GM23248 (cell line): ENCODE measurements around the gene MKI67. TPM values are rescaled to one million over a fixed set of nuclear protein-coding genes. Genes with fewer than 3 reads are reported as not detected.

Experiments
- DNase-seq: peaks from one replicate; pipeline ENCODE4 v3.0.0-alpha.2; 2015
- H2AFZ ChIP-seq: fragments of 200-600 bp; sonication (generic); 2 replicates; pipeline ENCODE4 v1.6.1; 2016; ENCODE audit warnings: antibody characterized with exemption
- H3F3A ChIP-seq: fragments of 200-600 bp; sonication (generic); 2 replicates; pipeline ENCODE4 v1.6.1; 2016; ENCODE audit warnings: mild to moderate bottlenecking, antibody characterized with exemption, mixed run types; ENCODE audit not compliant: insufficient read depth
- H3K27ac ChIP-seq: fragments of 200-600 bp; sonication (generic); 2 replicates; pipeline ENCODE4 v1.5.1; 2016; ENCODE audit warnings: mild to moderate bottlenecking
- H3K27me3 ChIP-seq: fragments of 200-600 bp; sonication (generic); replicated peaks from 2 replicates; pipeline ENCODE4 v1.6.1; 2016; ENCODE audit warnings: mild to moderate bottlenecking; ENCODE audit not compliant: insufficient read depth
- H3K36me3 ChIP-seq: fragments of 200-600 bp; sonication (generic); 2 replicates; pipeline ENCODE4 v1.6.1; 2016; ENCODE audit warnings: low read depth, mild to moderate bottlenecking
- H3K4me1 ChIP-seq: fragments of 200-600 bp; sonication (generic); 2 replicates; pipeline ENCODE4 v1.6.1; 2016; ENCODE audit warnings: mild to moderate bottlenecking; ENCODE audit not compliant: insufficient read depth
- H3K4me2 ChIP-seq: fragments of 200-600 bp; sonication (generic); one replicate; pipeline ENCODE4 v1.6.1; 2016; ENCODE audit warnings: mild to moderate bottlenecking; ENCODE audit not compliant: unreplicated experiment
- H3K4me3 ChIP-seq: fragments of 200-600 bp; sonication (generic); 2 replicates; pipeline ENCODE4 v1.5.1; 2016; ENCODE audit warnings: mild to moderate bottlenecking
- H3K79me2 ChIP-seq: fragments of 200-600 bp; sonication (generic); 2 replicates; pipeline ENCODE4 v1.6.1; 2016; ENCODE audit warnings: mild to moderate bottlenecking; ENCODE audit not compliant: insufficient read depth
- H3K9ac ChIP-seq: fragments of 200-600 bp; sonication (generic); 2 replicates; pipeline ENCODE4 v1.6.1; 2016; ENCODE audit warnings: mild to moderate bottlenecking
- H3K9me2 ChIP-seq: fragments of 200-600 bp; sonication (generic); 2 replicates; pipeline ENCODE4 v1.6.1; 2016; ENCODE audit warnings: mixed run types, mild to moderate bottlenecking, moderate library complexity; ENCODE audit not compliant: insufficient read depth
- H3K9me3 ChIP-seq: fragments of 200-600 bp; sonication (generic); one replicate; pipeline ENCODE4 v1.6.1; 2017; ENCODE audit warnings: low read depth
- H4K20me1 ChIP-seq: fragments of 200-600 bp; sonication (generic); 2 replicates; pipeline ENCODE4 v1.6.0; 2016; ENCODE audit not compliant: insufficient read depth
- EZH2 ChIP-seq: fragments of 200-600 bp; sonication (generic); IDR thresholded peaks from 2 replicates; pipeline ENCODE4 v1.6.1; 2018; ENCODE audit warnings: antibody characterized with exemption, mild to moderate bottlenecking; ENCODE audit not compliant: insufficient read depth, poor library complexity, severe bottlenecking
- EZH2phosphoT487 ChIP-seq: fragments of 200-600 bp; sonication (generic); IDR thresholded peaks from 2 replicates; pipeline ENCODE4 v1.6.1; 2018; ENCODE audit warnings: antibody characterized with exemption, moderate library complexity, mild to moderate bottlenecking, low read depth; ENCODE audit not compliant: insufficient read depth
- WGBS, 2 experiments: methylation state at CpG; one replicate each; pipeline ENCODE4 v1.1.6; 2015 to 2017; ENCODE audit warnings: low lambda C conversion rate in 2 of 2, low coverage in 1 of 2; ENCODE audit errors: missing lambda C conversion rate in 2 of 2; 5-methylcytosine and 5-hydroxymethylcytosine counted together
- in situ Hi-C: fragments of 300-500 bp; cut with MboI; formaldehyde crosslinking; loops from 2 replicates; pipeline ENCODE4 v1.15.0; 2020
- polyA plus RNA-seq: library from polyadenylated mRNA; unstranded; fragments of >200 nt; fragmentation: Nextera tagmentation; extraction: Ambion mirVana; gene quantifications from 2 replicates; pipeline ENCODE4 v1.2.1, GENCODE V29; 2016
- total RNA-seq: library from RNA; depleted of rRNA; stranded (reverse); fragments of >200 nt; shearing (Covaris generic); gene quantifications from 2 replicates; pipeline ENCODE4 v1.2.3, GENCODE V29; 2014

MKI67 gene
- total and polyA plus RNA-seq, 2 experiments from 2014 or later: 12.2 to 22.5 TPM

- no peaks in the 10 kb centered on the region for H3K79me2 ChIP-seq
- H3K27ac ChIP-seq: no peak overlapping the region
- H3K36me3 ChIP-seq: no peaks in the 10 kb centered on the region
- 87 to 91% methylated on average over 7 of the region's 7 CpGs for WGBS, 2 experiments
- no peak overlapping the region for H3K4me3 ChIP-seq
- no peaks in the 10 kb centered on the region for H4K20me1 ChIP-seq
- no peaks in the 10 kb centered on the region for H3K9me2 ChIP-seq
- H2AFZ ChIP-seq: no peak overlapping the region
- in situ Hi-C loops: no loop called here
- no peak for TF ChIP-seq EZH2phosphoT487
- no peak for TF ChIP-seq EZH2
- no peaks in the 10 kb centered on the region for H3K9me3 ChIP-seq
- H3K27me3 ChIP-seq: no peaks in the 10 kb centered on the region
- H3K4me2 ChIP-seq: no peak overlapping the region
- H3K9ac ChIP-seq: no peak overlapping the region
- H3F3A ChIP-seq: no peaks in the 10 kb centered on the region
- no peak for DNase-seq
- H3K4me1 ChIP-seq: peaks cover 9% of the 10 kb centered on the region
Measured at GRCh38 chr10:128053356-128053755, 72.9 kb downstream of the MKI67 start.

GRCh38 chr10:128052696-128053095, 73.5 kb downstream of the MKI67 start:
- H3K27ac ChIP-seq: no peak overlapping the region
- no peaks in the 10 kb centered on the region for H3K79me2 ChIP-seq
- no peaks in the 10 kb centered on the region for H4K20me1 ChIP-seq
- no peaks in the 10 kb centered on the region for H3K9me2 ChIP-seq
- H3K9me3 ChIP-seq: no peaks in the 10 kb centered on the region
- H3K36me3 ChIP-seq: no peaks in the 10 kb centered on the region
- DNase-seq: no peak
- no peaks in the 10 kb centered on the region for H3K27me3 ChIP-seq
- H3K9ac ChIP-seq: no peak overlapping the region
- H3K4me1 ChIP-seq: peaks cover 15% of the 10 kb centered on the region
- in situ Hi-C loops: no loop called here
- no peaks in the 10 kb centered on the region for H3F3A ChIP-seq
- TF ChIP-seq EZH2 (no peak), EZH2phosphoT487 (no peak)
- 82 to 83% methylated on average over 7 of the region's 7 CpGs for WGBS, 2 experiments
- no peak overlapping the region for H3K4me3 ChIP-seq
- no peak overlapping the region for H2AFZ ChIP-seq
- H3K4me2 ChIP-seq: no peak overlapping the region

GRCh38 chr10:128051548-128051947, 74.7 kb downstream of the MKI67 start:
- Histone ChIP-seq H4K20me1 (no peaks in the 10 kb centered on the region), H3K36me3 (no peaks in the 10 kb centered on the region), H2AFZ (no peak overlapping the region), H3K4me2 (no peak overlapping the region), H3K27me3 (no peaks in the 10 kb centered on the region), H3K4me1 (peaks cover 15% of the 10 kb centered on the region), H3K27ac (no peak overlapping the region), H3K9me3 (no peaks in the 10 kb centered on the region), H3K79me2 (no peaks in the 10 kb centered on the region), H3K9ac (no peak overlapping the region), H3K9me2 (no peaks in the 10 kb centered on the region), H3K4me3 (no peak overlapping the region), H3F3A (no peaks in the 10 kb centered on the region)
- TF ChIP-seq EZH2: no peak
- no peak for TF ChIP-seq EZH2phosphoT487
- no peak for DNase-seq
- in situ Hi-C loops: no loop called here
- 81 to 83% methylated on average over 5 of the region's 5 CpGs for WGBS, 2 experiments

- peak; percentile 15 for DNase-seq
- no peak overlapping the region for H3K4me3 ChIP-seq
- H3K9me2 ChIP-seq: no peaks in the 10 kb centered on the region
- H3K9me3 ChIP-seq: no peaks in the 10 kb centered on the region
- no peak overlapping the region for H3K27ac ChIP-seq
- no peak overlapping the region for H3K4me2 ChIP-seq
- no peak for TF ChIP-seq EZH2
- TF ChIP-seq EZH2phosphoT487: no peak
- H4K20me1 ChIP-seq: no peaks in the 10 kb centered on the region
- H3K27me3 ChIP-seq: no peaks in the 10 kb centered on the region
- no peaks in the 10 kb centered on the region for H3F3A ChIP-seq
- H3K79me2 ChIP-seq: no peaks in the 10 kb centered on the region
- H2AFZ ChIP-seq: no peak overlapping the region
- no peaks in the 10 kb centered on the region for H3K36me3 ChIP-seq
- H3K9ac ChIP-seq: no peak overlapping the region
- in situ Hi-C loops: no loop called here
- peaks cover 15% of the 10 kb centered on the region for H3K4me1 ChIP-seq
Measured at GRCh38 chr10:128050936-128051335, 75.3 kb downstream of the MKI67 start.

GRCh38 chr10:128050121-128050516, 76.1 kb downstream of the MKI67 start:
- Histone ChIP-seq H3K9me3 (no peaks in the 10 kb centered on the region), H3K9ac (no peak overlapping the region), H3K4me3 (no peak overlapping the region), H4K20me1 (no peaks in the 10 kb centered on the region), H3K36me3 (no peaks in the 10 kb centered on the region), H3K79me2 (no peaks in the 10 kb centered on the region), H3K4me2 (no peak overlapping the region), H3K9me2 (no peaks in the 10 kb centered on the region), H3K27me3 (no peaks in the 10 kb centered on the region), H3K27ac (no peak overlapping the region), H2AFZ (no peak overlapping the region), H3K4me1 (peaks cover 15% of the 10 kb centered on the region), H3F3A (no peaks in the 10 kb centered on the region)
- whole genome bisulfite sequencing, 2 experiments: 87% methylated on average over 1 of the region's 1 CpG; no CpG with 5 or more reads in 1 of the 2 experiments
- in situ Hi-C loops: no loop called here
- TF ChIP-seq EZH2phosphoT487 (no peak), EZH2 (no peak)
- DNase-seq: no peak
